GM19455 (cell line): ENCODE measurements around the gene DLL1.

Source experiments
- ATAC-seq: cut with Tn5 transposase; IDR thresholded peaks from one replicate; pipeline ENCODE4 v1.9.1; 2021; ENCODE audit not compliant: unreplicated experiment

The DLL1 gene

GRCh38 chr6:170295510-170296422 is 4.9 kb upstream of the DLL1 start:
- peak; percentile 44 for ATAC-seq

DNA sequence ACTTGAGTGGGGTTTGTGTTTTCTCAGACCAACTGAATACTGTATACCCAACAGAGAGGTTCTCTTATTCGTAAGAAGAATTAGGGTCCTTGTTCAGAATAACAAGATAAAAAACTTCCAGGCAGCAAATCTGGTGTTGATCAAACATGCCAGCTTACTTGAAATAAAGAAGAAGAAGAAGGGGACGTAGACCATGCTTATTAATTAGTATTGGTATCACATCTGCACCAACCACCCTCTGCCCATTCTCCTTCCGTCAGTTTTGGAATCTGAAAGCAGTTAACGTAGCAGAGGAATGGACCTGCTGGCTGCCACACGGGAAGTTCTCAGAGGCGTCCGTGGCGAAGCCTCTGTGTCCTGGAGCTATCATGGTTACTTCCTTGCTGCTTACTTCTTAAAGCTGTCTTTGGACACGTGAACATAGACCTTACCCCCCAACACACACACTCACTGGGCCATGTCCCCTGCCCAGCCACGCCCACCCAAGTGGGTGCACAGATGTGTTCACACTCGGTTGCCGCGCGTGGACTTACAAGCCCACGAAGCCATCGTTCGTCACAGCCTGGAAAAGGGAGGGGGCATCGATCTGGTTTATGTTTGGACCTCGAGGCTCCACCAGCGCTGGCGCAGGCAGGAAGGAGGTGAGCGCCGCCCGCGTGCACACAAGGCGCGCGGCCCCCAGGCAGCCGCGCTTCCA is 4.1 kb upstream of the DLL1 start:
- ATAC-seq: no peak

GRCh38 chr6:170294298-170294730 is 3.4 kb upstream of the DLL1 start:
- ATAC-seq: no peak

- ATAC-seq: no peak
Measured at GRCh38 chr6:170293341-170294231, 2.7 kb upstream of the DLL1 start.

- no peak for ATAC-seq
Measured at GRCh38 chr6:170292407-170293158, 1.7 kb upstream of the DLL1 start.

- no peak for ATAC-seq
Measured at GRCh38 chr6:170292111-170292406, 1.2 kb upstream of the DLL1 start.

DNA sequence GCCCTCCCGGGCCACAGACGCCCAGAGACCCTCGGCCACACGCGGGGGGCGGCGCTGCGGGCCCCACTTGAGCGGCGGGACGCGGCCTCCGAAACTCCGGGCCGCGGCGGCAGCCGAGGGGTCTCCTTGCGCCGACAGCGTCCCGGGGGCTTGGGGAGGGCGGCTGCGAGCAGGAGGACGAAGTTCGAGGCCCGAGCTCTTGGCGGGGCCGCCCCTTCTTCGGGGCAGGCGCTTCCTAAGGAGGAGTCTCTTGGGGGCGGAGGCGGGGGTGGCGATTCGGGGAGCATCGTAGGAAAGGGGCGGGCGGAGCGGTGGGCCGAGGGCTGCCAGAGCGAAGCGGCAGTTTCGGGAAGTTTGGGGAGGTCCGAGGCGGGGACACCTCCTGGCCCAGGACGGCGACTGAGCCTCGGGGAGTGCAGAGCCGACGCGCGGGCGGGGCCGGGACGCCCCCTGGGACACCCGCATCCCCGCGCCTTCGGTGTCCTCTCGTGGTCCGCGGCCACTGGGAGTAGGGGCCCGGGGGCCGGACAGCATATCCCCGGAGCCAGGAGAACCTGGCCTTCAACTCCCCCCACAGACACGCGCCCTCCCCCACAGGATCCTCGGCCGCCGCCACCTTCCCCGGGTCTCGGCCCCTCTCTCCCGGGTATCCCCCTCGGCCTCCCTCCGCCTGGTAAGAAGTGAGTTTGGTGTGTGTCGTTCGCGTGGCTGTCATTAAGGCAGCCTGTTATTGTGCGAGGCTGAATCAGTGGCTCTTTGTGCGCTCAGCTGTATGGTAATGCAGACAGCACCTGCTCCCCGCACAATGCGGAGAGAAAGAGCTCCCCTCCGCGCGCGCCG is 613 bp upstream of the DLL1 start:
- no peak for ATAC-seq

GRCh38 chr6:170289951-170290295 is 955 bp downstream of the DLL1 start:
- ATAC-seq: no peak

- ATAC-seq: no peak
Measured at GRCh38 chr6:170289180-170289931, 1.5 kb downstream of the DLL1 start.

DNA sequence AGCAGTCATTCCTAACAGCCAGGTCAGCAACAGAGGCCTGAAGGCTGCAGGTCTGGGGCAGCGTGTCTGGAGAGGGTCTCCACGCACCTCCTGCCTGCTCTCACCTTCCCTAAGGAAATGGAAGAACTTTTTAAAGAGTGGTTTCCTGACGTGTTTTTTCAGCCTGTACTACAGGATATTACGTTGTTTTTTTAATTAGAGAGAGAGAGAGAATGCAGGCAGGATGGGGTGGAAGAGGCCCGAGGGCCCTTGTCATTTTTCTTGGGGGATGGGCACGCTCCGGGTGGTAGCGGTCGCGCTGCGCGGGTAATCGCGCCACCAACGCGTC is 2.1 kb downstream of the DLL1 start:
- ATAC-seq: no peak

- ATAC-seq: no peak
Measured at GRCh38 chr6:170288091-170288631, 2.7 kb downstream of the DLL1 start.

DNA sequence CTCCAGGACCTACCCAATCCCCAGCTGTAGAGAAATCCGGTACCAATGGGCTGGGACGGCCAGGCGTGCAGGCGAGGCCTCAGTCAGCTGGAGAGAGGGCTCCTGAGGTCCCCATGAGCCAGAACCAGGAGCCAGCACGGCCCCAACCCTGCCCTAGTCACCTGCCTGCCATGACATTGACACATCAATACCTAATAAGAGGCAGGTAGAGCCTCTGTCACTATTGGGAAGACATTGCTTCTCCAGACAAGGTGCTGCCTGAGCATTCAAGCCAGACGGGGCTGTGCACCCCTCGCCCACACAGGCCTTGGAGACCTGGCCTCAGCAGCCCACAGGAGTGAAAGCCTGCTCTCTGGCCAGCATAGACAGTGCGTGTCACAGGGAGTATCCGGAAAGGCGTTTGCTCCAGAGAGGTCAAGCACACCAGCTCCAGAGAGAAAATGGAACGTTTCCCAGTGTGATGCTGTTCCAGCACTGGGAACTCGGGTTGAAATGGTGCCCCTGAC is 3.5 kb downstream of the DLL1 start:
- ATAC-seq: no peak

DNA sequence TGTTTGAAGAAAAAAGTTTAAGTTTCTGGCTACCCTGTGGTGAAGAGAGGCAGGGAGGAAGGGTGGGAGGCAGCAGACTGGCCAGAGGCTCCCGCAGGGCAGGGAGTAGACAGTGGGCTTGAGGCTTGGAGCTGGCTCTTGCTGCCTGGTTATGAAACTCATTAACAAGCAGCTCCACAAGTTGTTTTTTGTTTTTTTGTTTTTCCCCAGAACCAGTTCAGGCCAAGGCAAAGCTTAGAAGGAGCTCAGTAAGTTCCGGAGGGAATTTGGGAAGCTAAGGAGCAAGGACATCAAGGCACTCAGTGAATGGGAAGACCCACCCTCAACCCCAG is 4.0 kb downstream of the DLL1 start:
- ATAC-seq: no peak

GRCh38 chr6:170286246-170286933 is 4.5 kb downstream of the DLL1 start:
- no peak for ATAC-seq

- ATAC-seq: no peak
Measured at GRCh38 chr6:170285482-170285881, 5.4 kb downstream of the DLL1 start.

- no peak for ATAC-seq
Measured at GRCh38 chr6:170284866-170285469, 5.9 kb downstream of the DLL1 start.

- no peak for ATAC-seq
Measured at GRCh38 chr6:170284126-170284773, 6.6 kb downstream of the DLL1 start.
